UCSD-AML1 (cell line): Measurements from ENCODE around the gene TRIM28.

Source experiments
- DNase-seq: peaks from one replicate; lab custom pipeline; 2025; ENCODE audit not compliant: unreplicated experiment; lab: John Stamatoyannopoulos, UW

TRIM28 gene

DNA sequence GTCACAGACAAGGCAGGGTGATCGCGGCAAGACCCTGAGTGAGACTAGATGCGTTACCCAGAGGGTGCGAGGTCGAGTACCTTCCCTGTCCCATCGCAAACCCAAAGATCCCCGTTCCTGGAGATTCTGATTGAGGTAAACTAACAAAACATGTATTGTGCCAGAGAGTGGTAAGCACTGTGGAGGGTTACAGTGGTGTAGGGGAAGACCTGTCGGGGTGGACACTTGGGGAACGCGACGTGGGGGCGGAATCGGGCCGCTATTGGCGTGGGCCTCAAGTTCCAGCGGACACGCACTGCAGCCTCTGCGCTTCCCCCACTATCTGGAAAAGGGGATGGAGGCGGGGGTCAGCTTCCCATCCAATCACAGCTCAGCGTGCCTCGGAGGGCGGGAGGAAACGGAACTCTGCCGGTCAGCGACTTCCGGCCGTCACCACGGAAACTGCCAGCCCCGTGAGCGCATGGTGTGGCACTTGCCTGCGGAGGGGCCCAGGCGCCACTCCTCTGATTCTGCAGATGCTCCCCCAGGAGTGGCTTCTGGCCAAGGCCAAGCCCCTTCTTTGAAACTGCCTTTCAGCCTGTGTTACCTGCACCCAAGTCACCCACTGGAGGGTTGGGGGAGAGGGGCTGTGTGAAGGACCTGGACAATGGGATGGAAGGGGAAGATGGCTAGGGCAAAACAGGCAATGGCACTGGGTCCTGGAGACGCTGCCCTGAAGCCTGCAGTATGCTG is 15.6 kb downstream of the TRIM28 start:
- DNase-seq: no peak

DNA sequence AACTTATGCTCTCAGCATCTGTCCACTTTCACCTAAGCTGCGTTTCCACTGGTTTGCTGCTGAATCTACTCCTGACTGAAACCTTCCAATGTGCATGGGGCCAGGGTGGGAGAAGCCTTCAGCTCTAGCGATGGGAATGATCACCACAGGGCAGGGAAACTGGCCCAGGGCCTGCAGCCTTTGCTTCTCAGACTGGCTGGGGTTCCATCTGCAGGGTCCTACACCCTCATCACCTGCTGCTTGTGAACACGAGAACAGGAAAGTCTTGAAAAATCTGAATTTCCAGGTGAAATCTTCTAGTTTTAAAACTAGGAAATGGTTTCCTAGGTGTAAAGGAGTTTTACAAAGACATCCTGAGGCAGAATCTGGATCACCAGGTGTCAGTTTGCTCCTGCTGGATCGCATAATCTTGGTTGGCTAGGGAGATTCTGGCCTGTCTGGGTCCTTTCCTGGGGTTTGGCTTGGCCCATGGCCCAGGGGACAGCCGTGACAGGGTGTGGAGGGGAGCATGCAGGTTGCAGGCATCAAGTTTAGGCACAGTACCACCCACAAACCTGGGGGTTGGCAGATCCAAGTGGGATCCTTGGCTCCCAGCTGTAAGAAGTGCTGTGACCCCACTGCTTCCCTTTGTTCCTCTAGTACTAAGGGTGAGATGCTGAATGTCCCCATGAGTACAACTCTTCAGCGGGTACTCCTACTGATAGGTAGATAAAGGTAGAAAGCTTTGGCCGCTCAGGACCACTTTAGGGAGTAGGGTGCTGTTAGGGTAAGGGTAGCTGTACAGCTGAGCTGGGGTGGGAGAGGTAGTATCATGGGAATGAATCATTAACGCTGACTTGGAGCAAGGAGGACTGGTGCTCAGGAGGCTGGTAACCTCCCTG is 16.4 kb downstream of the TRIM28 start:
- no peak for DNase-seq

DNA sequence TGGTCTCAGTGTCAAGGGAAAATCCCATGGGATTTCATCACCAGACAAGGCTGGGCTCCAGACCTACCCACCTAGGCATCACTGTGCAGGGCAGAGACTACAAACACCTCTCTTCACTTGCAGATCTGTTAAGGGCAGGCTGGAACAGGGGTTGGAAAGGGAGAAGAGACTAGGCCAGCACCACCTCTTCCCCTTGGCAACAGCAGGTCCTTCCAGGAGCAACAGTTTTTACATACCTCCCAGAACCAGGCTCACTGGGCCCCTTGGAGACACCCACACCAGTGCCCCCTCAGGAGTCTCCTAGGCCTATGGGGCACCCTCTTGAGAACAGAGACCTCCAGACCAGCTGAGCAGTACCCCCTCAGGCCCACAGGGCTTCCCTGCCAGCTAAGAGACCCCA is 17.1 kb downstream of the TRIM28 start:
- DNase-seq: no peak

DNA sequence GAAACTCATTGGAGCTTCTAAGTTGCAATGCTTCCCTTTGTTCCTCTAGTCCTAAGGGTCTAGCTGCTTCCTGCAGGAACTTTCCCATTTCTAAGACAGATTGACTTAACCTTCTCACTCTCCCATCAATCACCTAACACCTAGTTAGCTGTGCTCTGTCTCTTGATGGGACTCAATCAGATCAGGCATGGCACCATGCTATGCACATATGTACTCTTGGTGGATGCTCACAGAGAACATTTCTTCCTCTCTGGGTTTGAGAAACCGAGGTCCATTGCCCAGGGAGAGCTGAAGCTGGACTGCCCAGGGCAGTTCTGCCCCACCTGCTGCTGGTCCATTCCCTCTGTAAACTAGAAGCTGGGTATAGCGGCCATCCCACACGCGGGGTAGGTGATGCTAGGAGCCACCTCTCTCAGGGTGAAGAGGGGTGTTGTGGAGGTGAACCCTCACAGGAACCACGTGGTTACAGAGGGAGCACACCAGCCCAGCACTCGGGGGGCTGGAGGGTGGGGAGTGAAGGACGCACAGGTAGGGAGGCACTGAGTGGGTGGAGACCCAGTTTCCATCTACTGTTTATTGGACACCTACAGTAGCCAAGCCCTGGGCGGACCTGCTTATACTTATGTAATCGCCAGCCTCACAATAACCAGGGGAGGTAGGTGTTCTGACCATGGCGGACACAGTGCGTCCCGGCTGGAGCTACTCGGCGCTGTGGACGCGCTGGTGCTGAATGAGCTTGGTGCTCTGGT is 17.7 kb downstream of the TRIM28 start:
- no peak for DNase-seq

DNA sequence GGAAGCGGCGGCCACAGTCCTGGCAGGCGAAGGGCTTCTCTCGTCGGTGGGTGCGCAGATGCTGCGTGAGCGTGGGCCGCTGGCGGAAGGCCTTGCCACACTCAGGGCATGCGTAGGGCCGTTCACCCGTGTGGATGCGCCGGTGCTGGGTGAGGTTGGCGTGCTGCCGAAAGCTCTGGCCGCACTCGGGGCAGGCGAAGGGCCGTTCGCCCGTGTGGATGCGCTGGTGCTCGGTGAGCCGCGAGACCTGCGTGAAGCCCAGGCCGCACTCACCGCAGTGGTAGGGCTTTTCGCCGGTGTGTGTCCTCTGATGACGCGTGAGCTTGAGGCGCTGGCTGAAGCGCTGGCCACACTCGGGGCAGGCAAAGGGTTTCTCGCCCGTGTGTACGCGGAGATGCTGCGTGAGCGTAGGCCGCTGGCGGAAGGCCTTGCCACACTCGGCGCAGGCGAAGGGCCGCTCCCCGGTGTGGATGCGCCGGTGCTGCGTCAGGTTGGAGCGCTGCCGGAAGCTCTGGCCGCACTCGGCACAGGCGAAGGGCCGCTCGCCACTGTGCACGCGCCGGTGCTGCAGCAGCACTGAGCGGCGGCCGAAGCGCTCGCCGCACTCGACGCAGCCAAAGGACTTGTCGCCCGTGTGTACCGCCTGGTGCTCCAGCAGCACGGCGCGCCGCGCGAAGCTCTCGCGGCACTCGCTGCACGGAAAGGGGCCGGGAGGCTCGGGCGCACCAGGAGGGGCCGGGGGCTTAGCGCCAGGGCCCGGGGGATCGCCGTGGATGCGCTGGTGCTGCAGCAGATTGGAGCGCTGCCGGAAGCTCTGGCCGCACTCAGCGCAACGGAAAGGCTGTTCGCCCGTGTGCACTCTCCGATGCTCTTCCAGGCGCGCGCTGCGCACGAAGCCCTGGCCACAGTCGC is 18.5 kb downstream of the TRIM28 start:
- no peak for DNase-seq

DNA sequence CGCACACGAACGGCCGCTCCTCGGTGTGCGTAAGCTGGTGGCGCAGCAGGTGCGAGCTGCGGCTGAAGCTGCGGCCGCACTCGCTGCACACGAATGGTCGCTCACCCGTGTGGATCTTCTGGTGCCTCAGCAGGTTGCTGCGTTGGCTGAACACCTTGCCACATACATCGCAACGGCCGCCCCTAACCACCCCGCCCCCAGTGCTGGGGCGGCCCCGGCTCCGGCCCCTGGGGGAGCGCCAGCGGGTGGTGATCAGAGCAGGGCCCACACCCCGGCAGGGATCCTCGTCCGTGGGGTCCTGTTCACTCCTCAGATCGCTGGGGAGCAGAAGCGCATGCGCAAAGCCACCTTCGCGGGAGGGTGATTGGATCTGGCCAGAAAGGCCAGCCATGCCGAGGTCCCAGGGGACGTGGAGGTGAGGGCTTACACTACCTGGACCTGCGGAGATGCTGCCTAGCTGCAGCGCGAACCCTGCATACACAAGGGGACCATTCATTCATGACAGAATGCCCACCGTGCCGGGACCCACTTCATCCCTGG is 19.2 kb downstream of the TRIM28 start:
- no peak for DNase-seq

DNA sequence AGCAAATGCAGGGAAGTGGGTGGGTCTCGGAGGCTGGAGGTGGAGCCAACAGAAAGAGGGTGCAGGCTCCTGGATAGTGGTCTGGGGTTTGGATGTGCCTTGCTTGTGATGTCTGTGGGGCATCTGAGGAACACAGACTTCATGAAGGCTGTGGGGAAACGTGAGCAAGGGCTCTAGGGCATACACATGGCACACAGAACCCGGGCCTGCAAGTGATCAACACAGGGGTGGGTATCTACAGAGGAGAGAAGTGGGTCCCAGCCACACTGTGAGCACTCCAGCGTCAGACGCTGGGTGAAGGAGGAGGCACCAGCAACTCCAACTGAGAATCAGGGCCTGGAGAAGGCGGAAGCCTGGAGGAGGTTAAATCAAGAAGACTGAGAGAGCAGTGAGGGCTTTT is 20.0 kb downstream of the TRIM28 start:
- DNase-seq: no peak

DNA sequence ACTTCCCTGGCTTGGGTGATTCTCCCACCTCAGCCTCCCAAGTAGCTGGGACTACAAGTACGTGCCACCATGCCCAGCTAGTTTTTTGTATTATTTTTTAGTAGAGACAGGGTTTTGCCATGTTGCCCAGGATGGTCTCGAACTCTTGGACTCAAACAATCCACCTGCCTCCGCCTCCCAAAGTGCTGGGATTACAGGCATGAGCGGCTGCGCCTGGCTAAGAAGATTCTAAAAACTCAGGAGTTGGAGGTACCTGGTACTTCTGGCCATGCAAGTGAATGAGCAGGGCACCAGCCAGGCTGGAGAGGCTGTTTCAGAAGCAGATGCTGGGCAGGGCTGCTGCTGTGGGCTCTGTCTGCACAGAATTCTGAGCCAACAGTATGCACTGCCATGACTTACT is 23.1 kb downstream of the TRIM28 start:
- no peak for DNase-seq

DNA sequence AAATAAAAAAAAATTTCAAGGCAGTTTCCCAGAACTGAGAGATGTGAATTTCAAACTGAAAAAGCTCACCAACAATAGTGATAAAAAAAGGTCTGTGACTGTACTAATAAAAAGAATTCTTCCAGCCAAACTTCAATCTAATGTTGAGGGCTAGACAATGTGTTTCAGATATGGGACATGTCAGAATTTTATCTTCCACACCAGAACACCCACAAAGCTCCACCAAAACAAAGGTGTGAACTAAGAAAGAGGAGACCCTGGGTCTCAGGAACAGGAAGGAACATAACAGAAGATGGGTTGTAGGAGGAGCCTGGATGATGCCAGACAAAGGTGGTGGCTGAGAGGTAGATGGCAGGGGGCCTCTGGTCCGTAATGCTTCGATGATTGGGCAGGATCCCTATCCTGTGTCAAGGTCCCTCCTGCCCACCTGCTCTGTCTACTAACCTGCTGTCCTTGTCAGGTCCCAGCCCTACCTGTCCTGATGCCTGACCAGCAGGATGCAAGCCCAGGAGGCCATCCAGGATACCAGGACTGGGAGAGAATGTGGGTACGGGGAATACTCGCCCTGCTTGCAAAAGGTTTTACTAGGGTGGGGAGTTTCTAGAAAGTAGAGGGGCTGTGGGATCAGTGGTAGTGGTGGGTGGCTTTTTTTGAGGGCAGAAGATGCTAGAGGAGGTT is 24.7 kb downstream of the TRIM28 start:
- DNase-seq: no peak

DNA sequence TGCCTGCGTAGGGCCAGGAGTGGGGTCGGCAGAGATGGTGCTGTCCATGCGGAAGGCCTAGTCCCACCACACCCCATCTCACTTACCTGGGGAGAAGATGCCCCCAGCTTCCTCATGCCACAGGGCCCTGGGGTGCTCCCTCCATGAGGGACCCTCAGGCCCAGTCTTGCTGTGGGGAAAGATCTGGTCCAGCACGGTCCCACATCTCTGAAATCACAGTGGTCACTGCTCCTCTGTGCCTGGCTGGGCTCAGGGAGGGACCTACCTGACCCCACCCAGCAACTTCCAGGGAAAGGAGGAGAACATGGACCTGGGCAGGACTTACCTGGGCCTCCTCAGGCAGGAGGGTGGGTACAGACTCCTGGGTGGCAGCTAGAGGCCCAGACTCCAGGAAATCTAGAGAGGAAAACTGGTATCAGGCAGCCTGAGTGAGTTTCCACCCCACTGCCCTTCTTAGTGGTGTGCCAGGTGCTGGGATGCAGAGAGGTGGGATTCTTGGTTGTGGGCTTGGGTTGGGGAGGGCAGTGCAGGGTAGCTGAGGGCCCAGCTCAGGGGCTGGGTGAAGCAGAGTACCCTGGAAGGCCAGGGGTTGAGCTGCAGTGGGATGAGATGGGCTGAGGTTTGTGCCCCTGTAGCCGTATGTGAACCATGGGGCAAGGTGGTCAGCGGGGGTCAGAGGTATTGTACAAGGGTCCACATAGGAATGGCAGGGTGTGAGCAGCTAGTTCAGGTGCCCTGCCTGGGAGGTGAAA is 25.5 kb downstream of the TRIM28 start:
- DNase-seq: no peak

DNA sequence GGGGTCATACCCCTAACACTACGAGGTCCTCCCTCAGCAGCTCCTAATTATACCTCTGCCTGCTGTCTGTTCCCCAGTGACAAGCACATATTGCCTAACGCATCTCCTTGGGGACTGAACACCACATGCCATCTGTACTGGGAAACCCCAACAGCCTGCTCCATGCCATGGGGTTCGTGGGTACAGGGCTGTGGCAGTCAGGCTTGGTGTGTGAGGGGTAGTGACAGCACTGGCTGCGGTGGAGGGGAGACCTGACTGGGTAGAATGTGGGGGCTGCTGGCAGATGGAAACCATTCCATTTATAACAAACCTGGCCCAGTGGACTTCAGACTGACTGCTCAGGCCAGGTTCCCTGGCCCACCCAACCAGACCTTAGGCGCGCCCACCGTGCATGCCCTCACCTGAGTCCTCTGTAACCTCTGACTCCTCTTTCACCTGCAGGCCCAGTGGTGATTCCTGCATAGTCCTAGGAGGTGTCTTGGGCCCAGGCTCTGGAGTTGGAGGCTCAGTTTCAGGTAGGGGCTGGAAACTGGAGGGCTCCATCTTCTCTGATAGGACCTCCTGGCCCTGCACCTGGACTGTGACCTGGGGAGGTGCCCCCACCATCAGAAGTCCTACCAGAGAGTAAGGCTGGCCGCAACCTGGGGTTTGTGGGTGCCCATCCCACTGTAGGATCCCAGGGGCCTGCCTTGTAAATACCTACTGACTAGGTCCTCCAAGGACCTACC is 26.2 kb downstream of the TRIM28 start:
- DNase-seq: no peak

DNA sequence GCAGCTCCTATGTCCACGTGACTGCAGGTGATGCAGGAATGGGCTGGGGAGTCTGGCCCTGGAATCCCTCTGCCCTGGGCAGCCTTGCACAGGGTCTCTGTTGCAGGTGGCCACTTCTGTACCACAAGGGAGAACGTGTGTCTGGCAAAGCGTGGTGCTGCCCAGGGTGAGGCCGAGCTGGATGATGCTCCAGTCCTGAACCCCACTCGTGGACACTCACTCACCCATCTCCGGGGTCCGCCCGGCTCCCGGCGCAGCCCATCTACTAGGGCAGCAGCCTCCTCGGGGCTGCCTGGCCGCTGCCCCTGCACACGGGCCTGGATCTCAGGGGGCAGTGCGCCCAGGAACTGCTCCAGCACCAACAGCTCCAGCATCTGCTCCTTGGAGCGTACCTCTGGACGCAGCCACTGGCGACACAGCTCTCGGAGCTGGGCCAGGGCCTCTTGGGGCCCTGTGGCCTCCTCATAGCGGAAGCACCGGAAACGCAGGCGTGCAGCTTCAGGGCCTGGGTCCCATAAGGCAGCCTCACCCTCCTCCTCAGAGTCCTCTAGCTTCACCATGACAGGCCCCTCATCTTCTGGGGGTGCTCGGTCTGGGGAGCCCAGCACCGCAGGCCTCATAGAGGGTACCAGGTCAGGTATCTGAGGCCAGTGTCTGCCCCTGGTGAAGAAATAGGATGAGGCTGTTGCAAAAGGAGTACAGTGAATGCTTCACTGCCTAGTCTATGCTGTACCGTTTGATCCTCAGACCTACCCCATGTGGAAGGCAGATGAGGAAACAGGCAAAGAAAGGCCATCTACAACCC is 27.1 kb downstream of the TRIM28 start:
- DNase-seq: no peak

DNA sequence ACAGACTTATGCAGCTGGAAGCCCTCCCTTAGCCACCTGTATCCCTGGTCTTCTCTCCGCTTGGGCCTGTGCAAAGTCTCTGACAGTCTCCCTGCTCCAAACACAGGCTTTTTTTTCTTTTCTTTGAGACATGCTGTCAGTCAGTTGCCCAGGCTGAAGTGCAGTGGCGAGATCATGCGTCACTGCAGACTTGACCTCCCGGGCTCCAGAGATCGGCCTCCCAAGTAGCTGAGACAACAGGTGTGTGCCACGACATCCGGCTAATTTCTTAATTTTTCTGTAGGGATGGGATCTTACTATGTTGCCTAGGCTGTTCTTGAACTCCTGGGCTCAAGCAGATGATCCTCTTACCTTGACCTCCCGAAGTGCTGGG is 27.7 kb downstream of the TRIM28 start:
- DNase-seq: no peak

DNA sequence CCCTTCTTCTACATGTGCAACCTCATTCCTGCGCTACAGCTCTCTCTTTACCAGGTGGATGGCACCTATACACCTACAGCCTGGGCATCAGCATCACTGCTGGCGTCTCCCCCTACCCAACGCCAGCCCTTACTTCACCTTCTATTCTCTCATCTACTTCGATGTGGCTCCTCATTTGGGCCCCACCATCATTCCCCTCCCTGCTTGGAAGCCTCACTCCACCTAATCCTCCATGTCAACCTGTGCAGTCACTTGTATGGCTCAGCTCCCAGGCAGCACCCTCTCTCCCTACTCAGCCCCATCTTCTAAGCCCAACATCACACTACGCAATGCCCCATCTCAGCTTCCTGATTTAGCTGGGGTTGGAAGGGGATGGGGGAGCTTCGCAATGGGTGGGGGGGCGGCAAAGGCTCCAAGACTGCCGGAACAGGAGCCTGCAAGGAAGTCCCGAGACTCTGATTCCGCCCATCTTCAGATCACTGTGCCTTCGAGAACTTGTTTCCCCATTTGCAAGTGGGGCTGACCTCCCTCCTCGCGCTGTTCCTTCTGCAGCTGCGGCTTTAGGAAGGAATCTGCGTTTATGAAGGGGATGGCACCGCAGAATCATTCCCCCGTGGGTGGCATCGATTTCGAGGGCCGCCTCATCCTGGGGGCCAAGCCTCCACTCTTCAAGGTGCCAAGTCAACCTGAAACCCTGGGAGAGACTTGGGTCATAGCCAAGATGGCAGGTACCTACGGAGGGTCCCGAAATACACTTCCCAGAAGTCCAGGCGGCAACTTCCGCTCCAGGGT is 28.4 kb downstream of the TRIM28 start:
- DNase-seq: no peak

DNA sequence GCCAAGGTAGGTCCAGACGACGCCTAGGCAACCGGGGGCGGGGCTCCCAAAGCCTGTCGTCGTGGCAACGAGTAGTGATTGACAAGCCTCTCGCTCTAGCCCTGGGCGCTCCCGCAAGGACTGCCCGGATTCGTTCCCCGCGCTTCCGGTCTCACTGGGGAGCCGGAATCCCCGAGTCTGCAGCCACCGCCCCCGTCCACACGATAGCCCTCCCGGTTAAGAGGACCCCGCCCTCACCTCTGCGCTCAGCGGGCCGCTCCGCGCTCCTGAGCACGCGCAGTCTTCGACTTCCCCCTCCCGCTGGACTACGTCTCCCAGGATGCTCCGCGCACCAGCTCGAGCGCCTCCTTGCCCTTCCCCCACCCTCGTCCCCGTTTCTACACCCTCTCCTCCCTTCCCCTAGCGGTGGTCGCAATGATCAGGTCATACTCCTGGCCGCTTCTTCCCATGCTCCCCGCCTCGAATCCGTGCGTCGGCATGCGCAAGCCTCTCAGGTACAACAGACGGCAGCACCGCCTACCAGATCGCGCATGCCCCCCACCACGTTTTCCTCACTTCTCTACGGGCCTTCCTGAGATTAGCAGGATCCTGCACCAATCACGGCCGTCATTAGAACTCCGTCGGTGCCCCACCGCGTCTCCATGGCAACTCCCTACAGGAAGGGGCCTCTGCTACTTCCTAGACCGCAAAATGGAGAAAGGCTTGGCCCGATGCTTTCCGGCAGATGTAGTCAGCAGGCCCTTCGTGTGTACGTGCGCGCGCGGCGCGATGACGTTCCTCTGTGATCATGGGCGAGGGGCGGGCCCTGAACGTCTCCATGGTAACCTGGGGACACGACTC is 29.2 kb downstream of the TRIM28 start, which contains the start of gene MZF1:
Gene MZF1, minus strand, starts transcription at position 518 of the 840 bp plus-strand sequence. CDS start 1,946 bp downstream, outside the sequence.
- DNase-seq: no peak

DNA sequence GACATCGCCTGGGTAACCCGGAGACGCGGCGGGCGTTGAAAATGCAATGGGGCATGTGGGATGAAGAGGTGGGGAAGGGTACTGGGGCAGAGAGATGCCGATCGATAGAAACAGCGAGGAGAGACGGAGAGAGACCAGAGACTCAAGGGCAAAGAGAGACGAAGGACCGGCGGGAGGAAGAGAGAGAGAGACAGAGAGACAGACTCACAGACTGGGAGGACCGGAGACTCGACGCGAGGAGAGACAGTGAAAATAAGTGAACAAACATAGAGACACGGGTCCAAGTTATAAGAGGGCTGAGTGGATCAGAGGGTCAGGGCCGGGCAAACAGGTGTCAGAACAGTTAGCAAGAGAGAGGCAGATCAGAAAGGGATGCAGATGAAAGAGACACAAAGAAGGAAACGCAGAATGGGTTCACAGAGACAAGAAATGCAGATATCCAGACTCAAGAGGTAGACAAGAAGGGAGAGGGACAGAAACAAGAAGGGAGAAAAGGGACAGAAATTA is 29.8 kb downstream of the TRIM28 start:
- no peak for DNase-seq
